SK-N-SH (cell line): Measurements from ENCODE around the gene EOMES. TPM values are rescaled to one million over a fixed set of nuclear protein-coding genes. Genes with fewer than 3 reads are reported as not detected.

ENCODE experiments used
- CTCF ChIA-PET: fragments of 300-600, 350-600 bp; formaldehyde crosslinking; extraction: SDS; loops from one replicate; lab custom pipeline; 2021; lab: Yijun Ruan, JAX
- POLR2A ChIA-PET: fragments of 350-600 bp; sonication (Branson Sonifier 250); formaldehyde crosslinking; extraction: SDS; loops from one replicate; lab custom pipeline; 2020; ENCODE audit warnings: antibody characterized with exemption, inconsistent platforms; lab: Yijun Ruan, JAX
- DNase-seq: peaks from one replicate; pipeline ENCODE4 v3.0.0; 2012
- H2AFZ ChIP-seq: fragments of 200-600 bp; sonication (generic); 2 replicates; pipeline ENCODE4 v1.8.1; 2016; ENCODE audit warnings: antibody characterized with exemption, mild to moderate bottlenecking, low read depth
- H3F3A ChIP-seq: fragments of 200-600 bp; sonication (generic); replicated peaks from 2 replicates; pipeline ENCODE3; 2016; ENCODE audit warnings: antibody characterized with exemption, mild to moderate bottlenecking; ENCODE audit not compliant: insufficient read depth
- H3K27ac ChIP-seq, 2 experiments: fragments of 200-500 bp in 1 of 2; fragments of 200-600 bp in 1 of 2; sonication (Bioruptor generic) in 1 of 2; sonication (generic), shearing (Covaris generic) in 1 of 2; 2 replicates each; pipeline versions ENCODE4 v1.5.1 to v1.6.1; 2014 to 2016; ENCODE audit warnings: low read depth in 2 of 2, inconsistent platforms in 1 of 2, low read length in 1 of 2, mild to moderate bottlenecking in 1 of 2, mixed read lengths in 1 of 2
- H3K27me3 ChIP-seq: fragments of 200-600 bp; sonication (generic), shearing (Covaris generic); 2 replicates; pipeline ENCODE4 v1.6.1; 2016; ENCODE audit warnings: mixed run types; ENCODE audit not compliant: insufficient read depth
- H3K36me3 ChIP-seq, 2 experiments: fragments of 200-500 bp in 1 of 2; fragments of 200-600 bp in 1 of 2; sonication (Bioruptor generic) in 1 of 2; sonication (generic) in 1 of 2; replicated peaks in 1 of 2; 2 replicates each; pipeline versions ENCODE3 to v1.5.1; 2014 to 2016; ENCODE audit warnings: low read length in 1 of 2, mild to moderate bottlenecking in 1 of 2; ENCODE audit not compliant: insufficient read depth in 2 of 2, control insufficient read depth in 1 of 2
- H3K4me1 ChIP-seq, 2 experiments: fragments of 200-500 bp in 1 of 2; fragments of 200-600 bp in 1 of 2; sonication (Bioruptor generic) in 1 of 2; sonication (generic), shearing (Covaris generic) in 1 of 2; 2 replicates each; pipeline versions ENCODE4 v1.5.1 to v1.6.1; 2014 to 2016; ENCODE audit warnings: low read depth in 1 of 2, low read length in 1 of 2, mixed run types in 1 of 2; ENCODE audit not compliant: insufficient read depth in 2 of 2, control insufficient read depth in 1 of 2
- H3K4me2 ChIP-seq: fragments of 200-600 bp; sonication (generic), shearing (Covaris generic); 2 replicates; pipeline ENCODE4 v1.6.1; 2017; ENCODE audit warnings: mixed run types
- H3K4me3 ChIP-seq, 2 experiments: fragments of 200-500 bp in 1 of 2; fragments of 200-600 bp in 1 of 2; sonication (Bioruptor generic) in 1 of 2; sonication (generic), shearing (Covaris generic) in 1 of 2; 2 replicates each; pipeline versions ENCODE4 v1.5.1 to v1.8.1; 2014 to 2016; ENCODE audit warnings: low read depth in 2 of 2, inconsistent platforms in 1 of 2, low read length in 1 of 2, mild to moderate bottlenecking in 1 of 2, mixed read lengths in 1 of 2, moderate library complexity in 1 of 2
- H3K79me2 ChIP-seq: fragments of 200-600 bp; sonication (generic); 2 replicates; pipeline ENCODE4 v1.8.1; 2017; ENCODE audit warnings: mild to moderate bottlenecking; ENCODE audit not compliant: insufficient read depth
- H3K9ac ChIP-seq: fragments of 200-600 bp; sonication (generic); 2 replicates; pipeline ENCODE4 v1.6.1; 2017; ENCODE audit warnings: mixed run types
- H3K9me2 ChIP-seq: fragments of 200-600 bp; sonication (generic); 2 replicates; pipeline ENCODE4 v1.6.1; 2017; ENCODE audit warnings: mixed run types
- H3K9me3 ChIP-seq: fragments of 200-600 bp; sonication (generic); 2 replicates; pipeline ENCODE4 v1.6.1; 2017; ENCODE audit warnings: mixed run types, mild to moderate bottlenecking, moderate library complexity
- H4K20me1 ChIP-seq: fragments of 200-600 bp; sonication (generic); 2 replicates; pipeline ENCODE4 v1.6.1; 2017; ENCODE audit warnings: mild to moderate bottlenecking, mixed run types; ENCODE audit not compliant: insufficient read depth
- CHD2 ChIP-seq: fragments of 150-350 bp; IDR thresholded peaks from 2 replicates; pipeline ENCODE4 v1.6.1; 2018; ENCODE audit warnings: low read length; ENCODE audit not compliant: partially characterized antibody
- ELF1 ChIP-seq: IDR thresholded peaks from 2 replicates; pipeline ENCODE4 v1.4.0; 2012
- EP300 ChIP-seq, 2 experiments: IDR thresholded peaks; 2 replicates each; pipeline versions ENCODE4 v1.4.0 to v1.6.1; 2012; ENCODE audit warnings: borderline replicate concordance in 1 of 2, low read depth in 1 of 2, low read length in 1 of 2
- EZH2phosphoT487 ChIP-seq: fragments of 200-600 bp; sonication (generic); IDR thresholded peaks from 2 replicates; pipeline ENCODE4 v1.6.1; 2017; ENCODE audit warnings: low read depth, mixed run types, mild to moderate bottlenecking, antibody characterized with exemption, moderate library complexity, borderline replicate concordance
- FOXM1 ChIP-seq: IDR thresholded peaks from 2 replicates; pipeline ENCODE4 v1.4.0; 2012; ENCODE audit warnings: low read depth, mild to moderate bottlenecking
- GABPA ChIP-seq: IDR thresholded peaks from 2 replicates; pipeline ENCODE4 v1.4.0; 2012; ENCODE audit warnings: low read depth, mild to moderate bottlenecking
- MXI1 ChIP-seq: IDR thresholded peaks from 2 replicates; pipeline ENCODE4 v1.6.1; 2012; ENCODE audit warnings: mild to moderate bottlenecking, low read depth, low read length, improper control_type of control experiment
- NFIC ChIP-seq: IDR thresholded peaks from 2 replicates; pipeline ENCODE4 v1.4.0; 2012; ENCODE audit warnings: borderline replicate concordance
- POLR2AphosphoS5 ChIP-seq: IDR thresholded peaks from 2 replicates; pipeline ENCODE4 v1.6.1; 2012; ENCODE audit warnings: low read depth, low read length
- RAD21 ChIP-seq: IDR thresholded peaks from 2 replicates; pipeline ENCODE4 v1.6.1; 2012; ENCODE audit warnings: mild to moderate bottlenecking, low read length
- TAF1 ChIP-seq: IDR thresholded peaks from 2 replicates; pipeline ENCODE4 v1.6.1; 2012; ENCODE audit warnings: low read depth, mild to moderate bottlenecking, low read length, moderate library complexity, borderline replicate concordance
- TEAD4 ChIP-seq: IDR thresholded peaks from 2 replicates; pipeline ENCODE4 v1.4.0; 2012; ENCODE audit warnings: mild to moderate bottlenecking, borderline replicate concordance; ENCODE audit not compliant: insufficient read depth
- USF2 ChIP-seq: fragments of 150-350 bp; IDR thresholded peaks from 2 replicates; pipeline ENCODE4 v1.6.1; 2017; ENCODE audit warnings: antibody characterized with exemption, low read length, low read depth, borderline replicate concordance
- ZBTB33 ChIP-seq: IDR thresholded peaks from 2 replicates; pipeline ENCODE4 v1.4.0; 2012; ENCODE audit warnings: low read depth, borderline replicate concordance
- WGBS: methylation state at CpG from one replicate; pipeline ENCODE4 v1.1.6; 2017; ENCODE audit warnings: low lambda C conversion rate; 5-methylcytosine and 5-hydroxymethylcytosine counted together
- polyA plus RNA-seq, 3 experiments: library from polyadenylated mRNA; depleted of rRNA; stranded (reverse); fragments of >200 nt; gene quantifications; 2 replicates each; pipeline ENCODE4 v1.2.3, GENCODE V29; 2012
- TF ChIP-seq, protein P1 (sequence below): fragments of 200-600 bp; sonication (generic); IDR thresholded peaks from 2 replicates; pipeline ENCODE4 v1.6.1; 2017; ENCODE audit warnings: antibody characterized with exemption, mild to moderate bottlenecking, moderate library complexity

Gene EOMES
- polyA plus RNA-seq, 1 of the 3 experiments (the other 2 are of a cell fraction), result not detected

DNA sequence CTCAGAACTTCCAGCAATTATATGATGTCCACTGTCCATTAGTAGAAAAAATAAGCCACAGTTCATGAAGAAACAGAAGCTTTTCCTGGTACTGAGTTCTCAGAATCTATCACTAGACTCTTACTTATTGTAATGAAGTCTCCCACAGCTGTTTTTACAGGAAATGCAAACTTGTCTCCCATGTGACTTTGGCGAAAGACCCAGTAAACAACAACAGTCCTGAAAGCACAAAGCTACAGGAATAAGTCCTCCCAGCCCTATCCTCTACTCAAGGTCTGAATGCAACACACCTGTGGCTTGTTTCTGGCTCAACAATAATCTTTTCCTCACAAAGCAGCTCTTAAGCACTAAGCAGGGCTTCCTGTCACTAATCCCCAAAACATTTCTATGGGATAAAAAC lies 55.9 kb downstream of the EOMES start:
- Histone ChIP-seq H3K4me3 (no peak overlapping the region), H3K9me3 (no peaks in the 10 kb centered on the region), H3K9ac (no peak overlapping the region), H4K20me1 (no peaks in the 10 kb centered on the region), H2AFZ (no peak overlapping the region), H3K36me3 (no peaks in the 10 kb centered on the region), H3K9me2 (no peaks in the 10 kb centered on the region), H3F3A (no peaks in the 10 kb centered on the region), H3K4me1 (peaks cover 0 to 5% of the 10 kb centered on the region in 2 experiments; a peak in 1 of 4 replicates), H3K79me2 (no peaks in the 10 kb centered on the region), H3K4me2 (no peak overlapping the region), H3K27ac (no peak overlapping the region), H3K27me3 (no peaks in the 10 kb centered on the region)
- DNase-seq, result no peak
- ChIA-PET POLR2A (no interaction called here), CTCF (interaction anchor here (1.1 to 2.3 kb wide), 3 partner anchors 13 to 308 kb away, joined by 3 to 15 read pairs (median 4); no protein-coding TSS in a partner anchor)
- no peak for TF ChIP-seq POLR2AphosphoS5
- no peak for TF ChIP-seq TEAD4
- no peak for TF ChIP-seq EZH2phosphoT487
- no peak for TF ChIP-seq CHD2
- no peak for TF ChIP-seq EP300 (IDR thresholded peaks at IDR 0.05; ENCODE audit: borderline replicate concordance in 1 of 2, low read depth in 1 of 2, low read length in 1 of 2)
- TF ChIP-seq FOXM1, result no peak
- TF ChIP-seq, protein P1, sequence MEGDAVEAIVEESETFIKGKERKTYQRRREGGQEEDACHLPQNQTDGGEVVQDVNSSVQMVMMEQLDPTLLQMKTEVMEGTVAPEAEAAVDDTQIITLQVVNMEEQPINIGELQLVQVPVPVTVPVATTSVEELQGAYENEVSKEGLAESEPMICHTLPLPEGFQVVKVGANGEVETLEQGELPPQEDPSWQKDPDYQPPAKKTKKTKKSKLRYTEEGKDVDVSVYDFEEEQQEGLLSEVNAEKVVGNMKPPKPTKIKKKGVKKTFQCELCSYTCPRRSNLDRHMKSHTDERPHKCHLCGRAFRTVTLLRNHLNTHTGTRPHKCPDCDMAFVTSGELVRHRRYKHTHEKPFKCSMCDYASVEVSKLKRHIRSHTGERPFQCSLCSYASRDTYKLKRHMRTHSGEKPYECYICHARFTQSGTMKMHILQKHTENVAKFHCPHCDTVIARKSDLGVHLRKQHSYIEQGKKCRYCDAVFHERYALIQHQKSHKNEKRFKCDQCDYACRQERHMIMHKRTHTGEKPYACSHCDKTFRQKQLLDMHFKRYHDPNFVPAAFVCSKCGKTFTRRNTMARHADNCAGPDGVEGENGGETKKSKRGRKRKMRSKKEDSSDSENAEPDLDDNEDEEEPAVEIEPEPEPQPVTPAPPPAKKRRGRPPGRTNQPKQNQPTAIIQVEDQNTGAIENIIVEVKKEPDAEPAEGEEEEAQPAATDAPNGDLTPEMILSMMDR, result no peak
- no peak for TF ChIP-seq USF2
- no peak for TF ChIP-seq ELF1
- TF ChIP-seq GABPA, result no peak
- no peak for TF ChIP-seq RAD21
- no peak for TF ChIP-seq TAF1
- TF ChIP-seq ZBTB33, result no peak
- no peak for TF ChIP-seq MXI1
- no peak for TF ChIP-seq NFIC
- WGBS, result 94% methylated on average over 1 of the region's 1 CpG

Other genes starting within 250 kb of the EOMES start
- gene SLC4A7, start 237.9 kb downstream of the EOMES start, polyA plus RNA-seq (2012; rRNA removed), result 3.9 and 5.9 TPM in 2 replicates